Umbilical cord (tissue), 2 donors: ENCODE measurements around the gene APOL1. TPM values are rescaled to one million over a fixed set of nuclear protein-coding genes. Genes with fewer than 3 reads are reported as not detected.
A peak's percentile ranks its signal among the peaks of the same experiment; 100 is the strongest.
"Not testable (repeated sequence)": the region's sequence is repeated elsewhere in the genome, so short reads cannot be mapped to it uniquely, and the experiment has no call there.

Experiments
- DNase-seq: peaks from one replicate; pipeline ENCODE4 v3.0.0-alpha.2; 2015; ENCODE audit warnings: low spot score
- total RNA-seq: library from RNA; depleted of rRNA; stranded (reverse); fragments of >200 nt; gene quantifications from one replicate; pipeline ENCODE4 v1.2.3, GENCODE V29; 2014; ENCODE audit warnings: low replicate concordance; ENCODE audit not compliant: insufficient read depth

Gene APOL1
- total RNA-seq: 5.8 TPM

DNA sequence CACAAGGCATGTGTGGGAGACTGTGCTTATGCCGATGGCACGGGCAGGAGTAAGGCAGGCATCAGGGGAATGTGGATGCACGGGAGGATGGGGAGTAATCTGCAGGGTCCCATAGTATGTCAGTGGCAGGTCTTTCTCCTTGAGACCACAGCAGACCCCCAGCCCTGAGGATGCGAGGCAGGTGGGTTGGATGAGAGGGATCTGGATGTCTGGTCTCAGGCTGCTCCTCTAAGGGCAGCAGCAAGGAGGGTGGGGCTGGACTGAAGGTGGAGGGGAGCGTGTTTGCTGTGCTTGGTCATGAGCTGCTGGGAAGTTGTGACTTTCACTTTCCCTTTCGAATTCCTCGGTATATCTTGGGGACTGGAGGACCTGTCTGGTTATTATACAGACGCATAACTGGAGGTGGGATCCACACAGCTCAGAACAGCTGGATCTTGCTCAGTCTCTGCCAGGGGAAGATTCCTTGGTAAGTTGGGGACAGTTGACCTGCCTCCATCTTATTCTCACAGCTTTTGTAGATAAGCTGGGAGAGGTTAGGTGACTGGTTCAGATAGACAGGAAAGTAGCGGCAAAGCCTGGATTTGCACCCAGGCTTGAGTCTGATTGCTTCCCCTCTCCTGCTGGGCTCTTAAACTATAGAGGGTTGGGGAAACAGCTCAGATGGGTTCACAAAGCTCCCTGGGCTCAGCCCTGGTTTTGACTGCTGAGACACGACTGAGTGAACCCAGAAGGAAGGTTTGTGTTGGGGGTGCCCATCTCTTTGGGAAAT is at the start of gene APOL1:
TSS of gene APOL1 (plus strand) at position 380 of the 769 bp plus-strand sequence. CDS start 1,823 bp downstream, outside the sequence.
- peak; percentile 46 for DNase-seq

DNA sequence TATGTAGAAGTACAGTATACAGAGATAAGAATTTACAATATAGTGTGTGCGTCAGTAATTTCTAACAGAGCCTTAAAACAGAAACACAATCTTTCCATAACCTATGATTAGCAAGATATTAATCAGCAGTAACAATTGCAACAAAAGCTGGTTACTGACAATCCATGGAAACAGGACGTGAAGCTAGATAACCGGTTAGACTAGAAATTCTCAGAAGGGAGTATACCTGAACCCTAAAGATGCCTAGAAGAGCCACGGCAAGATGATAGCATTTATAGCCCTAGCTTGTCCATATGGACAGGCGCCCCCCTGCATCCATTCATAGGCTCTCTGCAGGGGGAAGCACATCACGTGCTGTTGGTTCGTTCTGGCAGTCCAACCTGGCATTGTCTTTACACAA is 49.5 kb upstream of the APOL1 start:
- peak; percentile 36 for DNase-seq

DNA sequence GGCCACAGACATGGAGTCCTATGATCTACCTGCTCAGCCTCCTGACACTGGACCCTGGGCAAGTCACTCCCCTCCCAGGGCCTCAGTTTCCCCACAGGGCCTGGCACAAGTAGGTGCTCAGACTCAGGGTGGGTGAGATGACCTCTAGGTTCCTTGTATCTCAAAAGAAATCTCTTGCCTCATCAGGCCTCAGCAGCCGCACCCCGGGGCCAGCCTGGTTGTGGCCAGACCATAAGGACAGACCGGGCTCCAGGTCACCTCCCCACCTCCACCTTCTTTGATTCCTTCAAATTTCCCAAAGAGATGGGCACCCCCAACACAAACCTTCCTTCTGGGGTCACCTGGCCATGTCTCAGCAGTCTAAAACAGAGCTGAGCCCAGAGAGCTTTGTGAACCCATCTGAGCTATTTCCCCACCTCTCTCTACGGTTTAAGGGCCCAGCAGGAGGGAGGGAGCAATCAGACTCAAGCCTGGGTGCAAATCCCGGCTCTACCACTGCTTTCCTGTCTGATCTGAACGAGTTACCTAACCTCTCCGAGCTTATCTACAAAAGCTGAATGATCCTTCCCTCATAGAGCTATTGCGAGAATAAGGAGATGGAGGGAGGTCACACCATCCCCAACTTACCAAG is 48.8 kb upstream of the APOL1 start:
- no peak for DNase-seq

DNA sequence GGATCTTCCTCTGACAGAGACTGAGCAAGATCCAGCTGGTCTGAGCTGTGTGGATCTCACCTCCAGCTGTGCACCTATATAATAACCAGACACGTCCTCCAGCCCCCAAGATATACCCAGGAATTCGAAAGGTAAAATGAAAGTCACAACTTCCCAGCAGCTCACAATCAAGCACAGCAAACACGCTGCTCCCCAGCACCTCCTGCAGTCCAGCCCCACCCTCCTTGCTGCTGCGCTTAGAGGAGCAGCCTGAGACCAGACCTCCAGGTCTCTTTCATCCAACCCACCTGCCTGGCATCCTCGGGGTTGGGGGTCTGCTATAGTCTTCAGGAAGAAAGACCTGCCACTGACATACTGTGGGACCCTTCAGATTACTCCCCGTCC is 48.3 kb upstream of the APOL1 start:
- DNase-seq: no peak

- not testable (repeated sequence) for DNase-seq
These were observed 47.4 kb upstream of the APOL1 start for GRCh38 chr22:36205573-36205972.

- no peak for DNase-seq
These were observed 46.7 kb upstream of the APOL1 start for GRCh38 chr22:36206255-36206654.

GRCh38 chr22:36208162-36208765 is 44.7 kb upstream of the APOL1 start:
- DNase-seq: no peak

GRCh38 chr22:36208914-36209313 is 44.0 kb upstream of the APOL1 start:
- no peak for DNase-seq

DNA sequence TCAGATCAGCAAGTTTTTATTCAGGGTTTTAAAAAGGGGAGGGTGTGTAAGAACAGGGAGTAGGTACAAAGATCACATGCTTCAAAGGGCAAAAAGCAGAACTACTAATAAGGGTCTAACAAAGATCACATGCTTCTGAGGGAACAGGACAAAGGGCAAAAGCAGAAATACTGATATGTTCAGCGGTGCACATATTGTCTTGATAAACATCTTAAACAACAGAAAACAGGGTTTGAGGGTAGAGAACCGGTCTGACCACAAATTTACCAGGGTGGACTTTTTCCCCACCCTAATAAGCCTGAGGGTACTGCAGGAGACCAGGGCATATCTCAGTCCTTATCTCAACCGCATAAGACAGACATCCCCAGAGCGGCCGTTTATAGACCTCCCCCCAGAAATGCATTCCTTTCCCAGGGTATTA is 43.4 kb upstream of the APOL1 start:
- not testable (repeated sequence) for DNase-seq

DNA sequence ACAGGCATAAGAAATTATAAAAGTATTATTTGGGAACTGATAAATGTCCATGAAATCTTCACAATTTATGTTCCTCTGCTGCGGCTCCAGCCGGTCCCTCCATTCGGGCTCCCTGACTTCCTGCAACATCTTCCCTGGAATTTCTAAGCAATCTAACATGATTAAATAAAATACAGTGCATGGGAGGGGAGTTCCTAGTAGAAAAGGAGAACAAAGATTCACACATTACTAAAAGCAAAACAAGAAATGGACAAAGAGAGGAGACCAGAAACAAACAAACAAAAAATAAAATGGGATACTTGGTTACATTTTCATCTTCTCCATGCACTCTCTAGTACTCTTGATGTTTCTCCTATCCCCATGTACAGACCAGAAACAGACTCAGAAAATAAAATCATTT is 42.7 kb upstream of the APOL1 start:
- DNase-seq: no peak

GRCh38 chr22:36211237-36211861 is 41.6 kb upstream of the APOL1 start:
- no peak for DNase-seq

- no peak for DNase-seq
These were observed 40.0 kb upstream of the APOL1 start for GRCh38 chr22:36212901-36213300.

GRCh38 chr22:36213586-36213985 is 39.3 kb upstream of the APOL1 start:
- no peak for DNase-seq

- DNase-seq: no peak
These were observed 37.0 kb upstream of the APOL1 start for GRCh38 chr22:36215981-36216380.

DNA sequence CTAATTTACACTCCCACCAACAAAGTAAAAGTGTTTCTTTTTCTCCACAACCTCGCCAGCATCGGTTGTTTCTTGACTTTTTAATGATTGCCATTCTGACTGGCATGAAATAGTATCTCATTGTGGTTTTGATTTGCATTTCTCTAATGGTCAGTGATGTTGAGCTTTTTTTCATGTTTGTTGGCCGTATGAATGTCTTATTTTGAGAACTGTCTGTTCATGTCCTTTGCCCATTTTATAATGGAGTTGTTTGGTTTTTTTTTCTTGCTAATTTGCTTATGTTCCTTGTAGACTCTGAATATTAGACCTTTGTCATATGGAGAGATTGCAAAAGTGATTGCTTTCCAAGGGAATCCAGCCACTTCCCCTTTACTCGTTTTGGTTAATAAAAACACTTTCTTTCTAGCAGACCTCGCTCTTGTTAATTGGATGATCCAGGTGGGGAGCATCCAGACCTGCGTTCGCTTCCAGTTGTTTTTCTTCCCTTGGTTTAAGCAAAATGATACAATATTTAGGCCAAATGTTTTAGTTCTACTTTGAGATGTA is 34.2 kb upstream of the APOL1 start:
- no peak for DNase-seq

GRCh38 chr22:36220451-36220921 is 32.4 kb upstream of the APOL1 start:
- peak; percentile 96 for DNase-seq

DNA sequence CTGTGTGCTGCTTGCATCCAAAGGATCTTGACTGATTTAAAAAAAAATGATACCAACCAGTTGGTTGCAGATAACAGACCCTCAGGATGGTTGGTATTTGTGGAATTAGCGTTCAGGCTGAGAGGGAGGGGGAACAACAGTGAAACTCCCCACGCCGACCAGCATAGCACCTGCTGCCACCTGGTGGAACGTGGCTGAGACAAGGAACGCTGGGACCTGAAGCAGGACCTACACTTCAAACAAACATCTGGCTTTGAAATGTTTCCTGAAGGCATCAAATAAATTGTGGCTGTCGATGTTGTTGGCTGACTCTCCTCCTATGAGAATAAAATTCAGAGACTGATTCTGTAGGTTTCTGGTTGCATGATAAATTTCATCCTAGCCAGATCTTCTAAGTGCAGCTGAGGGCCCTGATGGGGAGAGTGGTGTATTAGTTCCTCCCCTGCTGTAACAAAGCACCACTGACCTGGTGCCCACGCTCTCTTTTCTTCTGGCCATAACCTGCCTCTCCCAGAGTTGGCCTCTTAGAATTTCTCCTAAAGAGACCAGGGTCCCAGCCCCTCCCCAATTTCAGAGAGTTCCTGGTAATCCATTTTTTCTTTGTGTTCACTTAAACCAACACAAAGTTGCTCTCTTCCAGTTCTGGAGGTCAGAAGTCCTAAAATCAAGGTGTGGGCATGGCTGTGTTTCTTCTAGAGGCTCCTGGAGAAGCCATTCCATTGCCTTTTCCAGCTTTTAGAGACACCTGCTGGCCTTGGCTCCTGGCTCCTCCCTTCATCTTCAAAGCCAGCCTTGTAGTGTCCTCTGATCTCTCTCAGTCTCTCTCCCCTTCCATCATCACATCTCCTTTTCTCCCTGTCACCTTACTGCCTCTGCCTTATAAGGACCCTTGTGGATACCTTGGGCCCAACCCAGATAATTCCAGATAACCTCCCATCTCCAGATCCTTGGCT is 30.9 kb upstream of the APOL1 start:
- DNase-seq: peak; percentile 68

DNA sequence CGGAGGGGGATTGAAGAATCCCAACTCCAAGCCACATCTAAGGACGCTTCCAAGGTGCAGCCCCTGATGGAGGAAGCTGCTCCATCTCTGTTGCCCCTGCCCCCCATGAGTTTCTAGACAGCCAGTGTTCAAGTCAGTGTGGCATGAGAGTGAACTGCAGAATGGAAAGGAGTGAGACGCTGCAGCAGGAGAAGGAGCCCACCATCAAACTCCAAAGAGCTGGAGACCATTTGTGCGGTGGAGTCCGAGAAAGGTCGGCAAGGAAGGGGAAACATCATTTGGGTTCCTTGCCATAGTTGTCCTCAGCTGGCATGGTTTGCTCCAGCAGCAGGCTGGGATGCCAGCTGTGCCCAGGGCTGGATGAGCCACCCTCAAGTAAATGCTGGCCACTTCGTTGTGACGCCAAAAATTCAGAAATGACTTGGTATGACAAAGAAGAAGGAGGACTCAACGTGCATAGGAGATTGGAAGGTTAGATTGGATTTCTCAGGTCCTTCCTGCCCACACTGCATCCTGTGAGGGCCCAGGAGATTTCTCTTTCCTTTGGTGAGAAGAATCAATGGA is 30.0 kb upstream of the APOL1 start:
- no peak for DNase-seq

- no peak for DNase-seq
These were observed 29.4 kb upstream of the APOL1 start for GRCh38 chr22:36223504-36223903.

- DNase-seq: no peak
These were observed 28.7 kb upstream of the APOL1 start for GRCh38 chr22:36224245-36224644.
